Body of pancreas (tissue), 4 donors: ENCODE measurements around the gene PDGFD. TPM values are rescaled to one million over a fixed set of nuclear protein-coding genes. Genes with fewer than 3 reads are reported as not detected.
A peak's percentile ranks its signal among the peaks of the same experiment; 100 is the strongest.

ENCODE experiments used
- ATAC-seq: fragments of 150-250 bp; one replicate; pipeline ENCODE4 v1.9.1; 2016
- DNase-seq, 4 donors: peaks; one replicate each; pipeline ENCODE4 v3.0.0-alpha.2; 2019
- H3K27ac ChIP-seq, 4 donors: fragments of 200-600 bp; sonication (generic); 1 replicate in 3 of 4; 2 replicates in 1 of 4; pipeline versions ENCODE4 v1.5.1 to v1.6.1; 2016 to 2019; ENCODE audit warnings: mild to moderate bottlenecking in 1 of 4, mixed read lengths in 1 of 4, moderate library complexity in 1 of 4
- H3K27me3 ChIP-seq, 2 donors: fragments of 200-600 bp; sonication (generic); one replicate each; pipeline ENCODE4 v1.6.0; 2016; ENCODE audit warnings: mild to moderate bottlenecking in 1 of 2
- H3K36me3 ChIP-seq, 2 donors: fragments of 200-600 bp; sonication (generic); replicated peaks in 1 of 2; 2 replicates each; pipeline ENCODE4 v1.5.1; 2016; ENCODE audit warnings: low read depth in 2 of 2; ENCODE audit not compliant: insufficient read depth in 1 of 2
- H3K4me1 ChIP-seq: fragments of 200-600 bp; sonication (generic); one replicate; pipeline ENCODE4 v1.6.0; 2016
- H3K4me3 ChIP-seq, 2 donors: fragments of 200-600 bp; sonication (generic); 1 replicate in 1 of 2; 2 replicates in 1 of 2; pipeline ENCODE4 v1.5.1; 2016 to 2019
- H3K9me3 ChIP-seq, 3 donors: fragments of 200-600 bp; sonication (generic); 1 replicate in 2 of 3; 2 replicates in 1 of 3; pipeline ENCODE4 v1.5.1; 2016
- CTCF ChIP-seq, 7 experiments: fragments of 450-650 bp in 4 of 7; fragments of 200-600 bp in 3 of 7; sonication (generic) in 3 of 7; IDR thresholded peaks; one replicate each; pipeline ENCODE4 v1.5.1; 2016 to 2019; ENCODE audit warnings: antibody characterized with exemption in 7 of 7
- POLR2A ChIP-seq, 3 donors: fragments of 450-650 bp; IDR thresholded peaks; one replicate each; pipeline ENCODE4 v1.6.1; 2016; ENCODE audit warnings: antibody characterized with exemption in 3 of 3, mild to moderate bottlenecking in 2 of 3
- WGBS, 2 donors: methylation state at CpG; one replicate each; pipeline ENCODE4 v1.1.5; 2017; 5-methylcytosine and 5-hydroxymethylcytosine counted together
- intact Hi-C: fragments of 100-400 bp; cut with DNase I; formaldehyde crosslinking; loops from one replicate; pipeline ENCODE4 v1.15.1; 2023
- total RNA-seq, 2 donors: library from RNA; depleted of rRNA; stranded (reverse); fragments of >200 nt; gene quantifications; one replicate each; pipeline ENCODE4 v1.1.0, GENCODE V29; 2016

PDGFD gene
- total RNA-seq, 2 donors from 2014 or later: 26.7 to 43.1 TPM

- Histone ChIP-seq H3K27ac (peak overlapping the region in 2 of 4 donors; percentile 80 to 85), H3K4me3 (no peak overlapping the region), H3K27me3 (no peaks in the 10 kb centered on the region), H3K36me3 (no peaks in the 10 kb centered on the region), H3K9me3 (no peaks in the 10 kb centered on the region), H3K4me1 (peaks cover 11% of the 10 kb centered on the region)
- intact Hi-C loops: no loop called here
- TF ChIP-seq POLR2A (IDR thresholded peaks at IDR 0.05) (no peak), CTCF (IDR thresholded peaks at IDR 0.05) (no peak)
- no peak for DNase-seq
- ATAC-seq: no peak
- 84 to 91% methylated on average over 7 of the region's 7 CpGs for WGBS, 2 donors
Observed at GRCh38 chr11:104165014-104165413, 1.1 kb upstream of the PDGFD start.

GRCh38 chr11:104163100-104164027 lies 583 bp downstream of the PDGFD start:
- no peaks in the 10 kb centered on the region for H3K36me3 ChIP-seq
- intact Hi-C loops: no loop called here
- peak overlapping the region; percentile 49 to 86 for H3K4me3 ChIP-seq
- DNase-seq (peak; percentile 40 to 62 (median 47)), ATAC-seq (peak; percentile 33)
- H3K9me3 ChIP-seq: no peaks in the 10 kb centered on the region
- peaks cover 18% of the 10 kb centered on the region for H3K4me1 ChIP-seq
- WGBS, 2 donors: 1 to 2% methylated on average over 29 to 38 of the region's 38 CpGs
- H3K27me3 ChIP-seq: no peaks in the 10 kb centered on the region
- TF ChIP-seq POLR2A (IDR thresholded peaks at IDR 0.05) (no peak), CTCF (IDR thresholded peaks at IDR 0.05) (peak in 2 of 7 experiments; percentile 1 to 4)
- peak overlapping the region; percentile 30 to 85 (median 72) for H3K27ac ChIP-seq

- ATAC-seq (no peak), DNase-seq (no peak)
- Histone ChIP-seq H3K4me1 (peaks cover 18% of the 10 kb centered on the region), H3K27me3 (no peaks in the 10 kb centered on the region), H3K9me3 (no peaks in the 10 kb centered on the region), H3K36me3 (no peaks in the 10 kb centered on the region), H3K4me3 (no peak overlapping the region), H3K27ac (no peak overlapping the region)
- TF ChIP-seq CTCF (IDR thresholded peaks at IDR 0.05): no peak
- no peak for TF ChIP-seq POLR2A (IDR thresholded peaks at IDR 0.05)
- WGBS, 2 donors: 10 to 14% methylated on average over 1 of the region's 1 CpG
- intact Hi-C loops: no loop called here
Observed at GRCh38 chr11:104161751-104162450, 2.0 kb downstream of the PDGFD start.

GRCh38 chr11:104159356-104159755 lies 4.6 kb downstream of the PDGFD start:
- no peak overlapping the region for H3K4me3 ChIP-seq
- no peaks in the 10 kb centered on the region for H3K9me3 ChIP-seq
- H3K4me1 ChIP-seq: peaks cover 18% of the 10 kb centered on the region
- TF ChIP-seq POLR2A (IDR thresholded peaks at IDR 0.05): no peak
- no peak for TF ChIP-seq CTCF (IDR thresholded peaks at IDR 0.05)
- no peak for DNase-seq
- no peak overlapping the region for H3K27ac ChIP-seq
- no peaks in the 10 kb centered on the region for H3K36me3 ChIP-seq
- no peak for ATAC-seq
- WGBS, 2 donors: 86 to 97% methylated on average over 1 of the region's 1 CpG
- intact Hi-C loops: no loop called here
- no peaks in the 10 kb centered on the region for H3K27me3 ChIP-seq
